ENCODE data around the gene BTG4. TPM values are rescaled to one million over a fixed set of nuclear protein-coding genes. Genes with fewer than 3 reads are reported as not detected.

The BTG4 gene
- total RNA-seq, 1 experiment from 2014 or later: not detected

- DNase-seq (ENCODE audit: low read depth, low spot score) (no peak), ATAC-seq (no peak)
- no peaks in the 10 kb centered on the region for H3K9me3 ChIP-seq (ENCODE audit: control insufficient read depth in 1 of 2, insufficient read depth in 1 of 2, low read depth in 1 of 2, low read length in 2 of 2)
- no peak overlapping the region for H3K27ac ChIP-seq (ENCODE audit: low read depth, low read length)
- ChIA-PET CTCF (no interaction called here), POLR2A (no interaction called here), RAD21 (ENCODE audit: low non-redundant PET in 1 of 2, low total read pairs in 2 of 2, uncharacterized antibody in 2 of 2, unreplicated experiment in 2 of 2) (no interaction called here)
- intact Hi-C loops (cut with micrococcal nuclease): no loop called here
- no peak for TF ChIP-seq SP1 (IDR thresholded peaks at IDR 0.05; ENCODE audit: low read depth)
- no peak for TF ChIP-seq EZH2phosphoT487 (IDR thresholded peaks at IDR 0.05; ENCODE audit: borderline replicate concordance)
- TF ChIP-seq ZFX (IDR thresholded peaks at IDR 0.05): no peak
- TF ChIP-seq CTCF (IDR thresholded peaks at IDR 0.05 in 2 of 3, conservative IDR thresholded peaks at IDR 0.05 in 1 of 3; ENCODE audit: borderline replicate concordance in 1 of 3, insufficient read depth in 1 of 3, low read depth in 2 of 3, low read length in 2 of 3): no peak
- no peak for TF ChIP-seq POLR2AphosphoS5 (IDR thresholded peaks at IDR 0.05; ENCODE audit: low read depth, low read length)
- TF ChIP-seq RAD21 (IDR thresholded peaks at IDR 0.05; ENCODE audit: low read depth): no peak
- no peak for TF ChIP-seq EZH2 (IDR thresholded peaks at IDR 0.05)
- no peaks in the 10 kb centered on the region for H4K20me1 ChIP-seq (ENCODE audit: insufficient read depth)
- H3K9ac ChIP-seq (ENCODE audit: low read length): no peak overlapping the region
- H3K36me3 ChIP-seq (ENCODE audit: control insufficient read depth in 1 of 2, insufficient read depth in 2 of 2, low read length in 2 of 2): no peaks in the 10 kb centered on the region
- H3K27me3 ChIP-seq (ENCODE audit: insufficient read depth, low read length): no peaks in the 10 kb centered on the region
- no peaks in the 10 kb centered on the region for H3K9me2 ChIP-seq (ENCODE audit: insufficient read depth)
- H3K4me3 ChIP-seq (replicated peaks in 1 of 2; ENCODE audit: low read depth in 1 of 2, low read length in 2 of 2): no peak overlapping the region
- no peaks in the 10 kb centered on the region for H3K79me2 ChIP-seq (ENCODE audit: insufficient read depth, low read length)
- no peak overlapping the region for H2AFZ ChIP-seq (ENCODE audit: low read depth, low read length, poor library complexity, severe bottlenecking)
- no peak overlapping the region for H3K4me2 ChIP-seq (ENCODE audit: low read length)
- BruUV-seq (replicated peaks): no TSS peak
- peaks cover 0 to 4% of the 10 kb centered on the region in 2 experiments; a peak in 1 of 4 replicates for H3K4me1 ChIP-seq (ENCODE audit: control insufficient read depth in 1 of 2, insufficient read depth in 2 of 2, low read length in 2 of 2)
Measured at GRCh38 chr11:111465400-111465799, 46.8 kb downstream of the BTG4 start.

- no peaks in the 10 kb centered on the region for H3K9me3 ChIP-seq (ENCODE audit: control insufficient read depth in 1 of 2, insufficient read depth in 1 of 2, low read depth in 1 of 2, low read length in 2 of 2)
- no peak overlapping the region for H3K9ac ChIP-seq (ENCODE audit: low read length)
- DNase-seq (ENCODE audit: low read depth, low spot score) (no peak), ATAC-seq (no peak)
- peaks cover 6% of the 10 kb centered on the region; the same call in 1 of the 2 replicates for H3K27me3 ChIP-seq (ENCODE audit: insufficient read depth, low read length)
- H3K9me2 ChIP-seq (ENCODE audit: insufficient read depth): no peaks in the 10 kb centered on the region
- H3K79me2 ChIP-seq (ENCODE audit: insufficient read depth, low read length): no peaks in the 10 kb centered on the region
- no peak overlapping the region for H3K27ac ChIP-seq (ENCODE audit: low read depth, low read length)
- CTCF ChIA-PET: interaction anchor here (1.3 kb wide), 1 partner anchor 8 kb away, joined by 4 read pairs; no protein-coding TSS in a partner anchor
- intact Hi-C loops (cut with micrococcal nuclease): no loop called here
- no peak overlapping the region for H3K4me3 ChIP-seq (replicated peaks in 1 of 2; ENCODE audit: low read depth in 1 of 2, low read length in 2 of 2)
- peaks cover 0 to 4% of the 10 kb centered on the region in 2 experiments; a peak in 1 of 4 replicates for H3K4me1 ChIP-seq (ENCODE audit: control insufficient read depth in 1 of 2, insufficient read depth in 2 of 2, low read length in 2 of 2)
- POLR2A ChIA-PET: no interaction called here
- BruUV-seq (replicated peaks): no TSS peak
- H4K20me1 ChIP-seq (ENCODE audit: insufficient read depth): no peaks in the 10 kb centered on the region
- no peaks in the 10 kb centered on the region for H3K36me3 ChIP-seq (ENCODE audit: control insufficient read depth in 1 of 2, insufficient read depth in 2 of 2, low read length in 2 of 2)
- no peak overlapping the region for H2AFZ ChIP-seq (ENCODE audit: low read depth, low read length, poor library complexity, severe bottlenecking)
- no peak overlapping the region for H3K4me2 ChIP-seq (ENCODE audit: low read length)
- RAD21 ChIA-PET (ENCODE audit: low non-redundant PET in 1 of 2, low total read pairs in 2 of 2, uncharacterized antibody in 2 of 2, unreplicated experiment in 2 of 2): no interaction called here
- no peak for TF ChIP-seq EZH2phosphoT487 (IDR thresholded peaks at IDR 0.05; ENCODE audit: borderline replicate concordance)
- TF ChIP-seq ELF1 (IDR thresholded peaks at IDR 0.05; ENCODE audit: borderline replicate concordance, low read depth): no peak
- no peak for TF ChIP-seq ZBTB33 (IDR thresholded peaks at IDR 0.05; ENCODE audit: extremely low read depth, insufficient replicate concordance, low read length)
- no peak for TF ChIP-seq EZH2 (IDR thresholded peaks at IDR 0.05)
- no peak for TF ChIP-seq YY1 (IDR thresholded peaks at IDR 0.05; ENCODE audit: extremely low read depth, insufficient replicate concordance, low read depth, low read length)
- TF ChIP-seq CBX3 (IDR thresholded peaks at IDR 0.05; ENCODE audit: low read depth): no peak
- no peak for TF ChIP-seq REST (IDR thresholded peaks at IDR 0.05; ENCODE audit: low read depth)
- no peak for TF ChIP-seq POLR2A (IDR thresholded peaks at IDR 0.05; ENCODE audit: borderline replicate concordance, extremely low read depth, insufficient read depth, insufficient read length)
- no peak for TF ChIP-seq JUND (IDR thresholded peaks at IDR 0.05)
Measured at GRCh38 chr11:111463276-111463675, 48.9 kb downstream of the BTG4 start.

Measured in HCT116 (cell line).